Raji (cell line): Measurements from ENCODE around the gene PEX12.

Experiments
- POLR2A ChIP-seq: IDR thresholded peaks from 2 replicates; pipeline ENCODE4 v1.6.1; 2011; ENCODE audit warnings: low read depth, low read length, control low read depth; ENCODE audit not compliant: insufficient read depth

Gene PEX12

DNA sequence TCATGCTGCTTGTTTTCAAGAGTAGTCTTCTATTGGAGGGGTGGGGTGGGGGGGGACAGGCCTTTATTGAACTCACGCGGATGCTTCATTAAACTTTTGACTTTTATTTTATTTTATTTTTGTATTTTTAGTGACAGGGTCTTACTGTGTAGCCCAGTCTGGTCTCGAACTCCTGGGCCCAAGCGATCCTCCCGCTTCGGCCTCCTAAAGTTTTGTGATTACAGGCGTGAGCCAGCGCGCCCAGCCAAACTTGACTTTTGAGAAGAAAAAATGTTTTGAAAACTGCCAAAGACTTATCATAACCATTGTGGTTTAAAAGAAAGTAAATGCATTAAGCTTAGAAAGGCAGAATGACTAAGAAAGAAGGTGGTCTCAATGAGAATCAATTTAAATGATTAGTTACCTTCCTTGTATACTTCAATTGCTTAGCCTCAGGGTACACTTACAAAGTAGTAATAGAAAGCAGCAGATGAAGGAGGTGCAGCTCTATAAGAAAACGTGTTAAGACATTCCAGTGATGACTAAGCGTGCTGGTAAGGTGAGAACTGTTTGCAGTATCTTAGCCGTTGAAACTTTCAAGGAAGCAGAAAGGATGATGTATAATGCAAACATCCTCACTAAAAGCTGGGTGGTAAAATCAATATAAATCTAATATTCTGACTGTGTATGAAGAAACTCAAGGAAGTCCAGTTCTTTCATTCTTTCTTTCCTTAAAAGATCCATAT is 10.0 kb upstream of the PEX12 start:
- no peak for TF ChIP-seq POLR2A

DNA sequence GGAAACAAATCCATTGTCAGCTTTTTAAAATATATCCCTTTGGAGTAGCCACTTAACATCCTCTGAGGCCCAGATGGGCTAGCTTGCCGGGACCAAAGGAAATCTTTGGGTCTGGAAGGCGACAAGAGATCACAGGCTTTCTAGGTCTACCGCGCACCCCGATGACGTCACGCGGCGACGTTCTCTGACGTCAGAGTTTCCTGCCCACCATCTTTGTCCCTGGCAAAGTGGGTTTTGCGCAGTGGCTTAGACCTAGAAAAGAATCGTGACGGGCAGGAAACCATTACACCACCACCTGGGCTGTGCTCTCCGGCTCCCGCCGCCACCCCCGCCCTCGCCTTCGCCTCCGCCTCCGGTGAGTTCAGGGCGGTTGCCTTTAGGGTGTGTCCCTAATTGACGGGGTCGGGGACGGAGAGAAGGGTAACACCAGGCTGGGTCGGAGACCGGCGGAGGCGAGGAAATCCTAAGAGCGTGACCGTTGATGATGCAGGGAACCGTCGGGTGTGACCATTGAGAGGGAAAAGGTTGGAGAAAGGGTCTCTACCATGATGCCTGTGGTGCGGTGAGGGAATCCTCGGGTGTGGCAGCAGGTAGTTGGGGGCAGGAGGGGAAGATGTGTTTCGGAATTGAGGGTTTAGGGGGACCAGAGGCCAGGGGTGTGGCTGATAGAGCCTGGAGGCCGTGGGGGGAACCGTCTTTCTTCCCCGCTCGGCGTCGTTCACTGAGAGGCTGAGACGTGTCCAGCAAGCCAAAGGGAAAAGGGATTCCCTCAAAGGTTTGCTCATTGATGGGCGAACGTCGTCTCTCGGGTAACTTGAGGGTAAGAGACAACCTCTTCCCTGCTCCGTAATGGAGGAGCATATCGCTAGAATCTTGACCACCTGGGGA is 8.9 kb upstream of the PEX12 start, which contains the start of gene AP2B1:
TSS of gene AP2B1 (plus strand) at position 249 of the 888 bp plus-strand sequence. CDS start 6,709 bp downstream, outside the sequence.
- TF ChIP-seq POLR2A: peak; percentile 83

DNA sequence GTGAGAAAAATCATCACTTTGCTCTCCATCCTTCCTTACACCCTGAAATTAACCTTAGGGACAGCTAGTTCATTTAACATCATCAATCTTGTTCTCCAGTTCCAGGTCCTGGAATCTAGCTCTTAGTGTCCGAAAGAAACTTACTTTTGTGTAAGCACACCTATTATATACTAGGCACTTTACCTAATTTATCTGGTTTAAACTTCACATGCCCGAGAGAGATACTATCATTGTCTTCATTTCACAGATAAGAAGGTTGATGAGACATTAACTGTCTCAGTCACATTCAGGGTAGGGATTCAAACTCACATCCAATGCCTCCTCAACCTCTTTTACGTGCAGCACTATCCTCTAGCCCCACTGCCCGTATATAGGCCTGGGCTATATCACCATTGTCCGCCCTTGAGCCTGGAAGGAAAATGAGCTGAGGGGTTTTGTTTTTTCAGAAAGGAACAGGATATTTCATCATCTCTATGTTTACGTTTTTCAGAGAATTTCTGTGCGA is 8.2 kb upstream of the PEX12 start:
- TF ChIP-seq POLR2A: no peak

DNA sequence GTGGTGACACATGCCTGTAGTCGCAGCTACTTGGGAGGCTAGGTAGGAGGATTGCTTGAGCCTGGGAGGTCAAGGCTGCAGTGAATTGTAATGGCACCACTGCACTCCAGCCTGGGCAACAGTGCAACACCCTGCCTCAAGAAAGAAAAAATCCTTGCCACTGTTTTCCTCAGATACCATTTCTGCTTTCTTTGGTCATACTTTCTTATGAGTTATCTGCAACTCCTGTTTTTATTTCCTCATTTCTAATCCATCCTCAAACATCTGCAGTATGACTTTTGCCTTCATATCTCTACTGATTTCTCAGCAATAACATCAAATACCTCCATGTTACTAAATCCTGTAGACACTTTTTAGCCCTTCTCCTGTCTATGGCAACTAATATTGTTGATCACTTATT is 5.7 kb upstream of the PEX12 start:
- TF ChIP-seq POLR2A: no peak

DNA sequence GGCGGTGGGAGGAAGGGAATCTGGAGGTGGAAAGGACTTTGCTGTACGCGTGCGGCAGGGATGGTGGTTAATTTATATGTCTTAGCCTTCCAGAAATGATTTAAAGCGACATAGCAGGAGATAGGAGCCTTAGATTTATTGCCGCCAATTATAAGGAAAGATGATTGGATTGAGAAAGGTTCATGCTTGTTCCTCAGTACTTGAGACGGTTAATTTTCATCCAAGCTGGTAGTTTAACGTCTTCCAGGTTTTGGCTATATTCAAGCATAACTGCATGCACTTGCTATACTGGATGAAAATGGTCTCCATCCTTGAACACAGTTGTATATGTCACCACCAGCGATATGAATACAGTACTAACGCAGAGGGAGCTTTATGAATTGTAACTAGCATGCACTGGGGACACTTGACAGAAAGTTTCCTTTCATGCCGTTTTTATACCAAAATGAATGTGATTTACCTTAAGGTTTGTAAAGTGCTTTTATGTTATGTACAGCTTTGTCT is 610 bp upstream of the PEX12 start:
- TF ChIP-seq POLR2A: no peak

DNA sequence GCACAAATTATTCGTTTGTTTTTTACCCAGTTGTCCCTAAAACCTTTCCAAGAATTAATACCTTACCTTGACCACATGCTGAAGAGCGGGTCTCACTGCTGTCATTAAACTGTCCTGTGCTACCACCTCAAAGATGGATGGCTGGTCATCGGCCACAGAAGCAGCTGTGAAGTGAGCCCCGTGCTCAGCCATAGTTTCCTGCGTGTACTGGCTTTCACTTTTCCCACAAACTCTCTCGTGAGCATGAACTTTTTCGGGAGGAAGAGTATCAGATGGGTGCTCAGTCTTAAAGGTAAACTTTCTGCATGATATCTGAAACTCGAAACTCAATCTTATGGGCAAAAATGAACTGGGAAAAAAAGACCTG is 558 bp downstream of the PEX12 start:
- TF ChIP-seq POLR2A: no peak

DNA sequence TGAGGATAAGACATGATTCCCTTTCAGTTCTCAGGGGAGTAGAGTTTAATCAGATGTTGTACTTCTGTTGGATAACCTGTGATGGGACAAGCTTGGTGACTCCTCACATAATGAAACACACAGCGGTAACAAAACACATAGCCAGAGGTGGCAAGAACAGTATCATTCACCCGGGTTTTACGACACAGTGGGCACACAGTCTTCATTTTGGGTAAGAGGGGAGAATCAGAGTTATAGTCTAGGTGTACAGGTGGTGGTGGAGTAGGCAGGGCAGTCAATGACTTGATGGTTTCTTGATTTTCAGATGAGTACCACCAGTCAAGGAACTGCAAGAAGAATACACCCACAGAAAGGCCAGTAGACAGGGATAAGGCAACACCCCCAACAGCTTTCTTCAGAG is 2.6 kb downstream of the PEX12 start:
- TF ChIP-seq POLR2A: no peak

DNA sequence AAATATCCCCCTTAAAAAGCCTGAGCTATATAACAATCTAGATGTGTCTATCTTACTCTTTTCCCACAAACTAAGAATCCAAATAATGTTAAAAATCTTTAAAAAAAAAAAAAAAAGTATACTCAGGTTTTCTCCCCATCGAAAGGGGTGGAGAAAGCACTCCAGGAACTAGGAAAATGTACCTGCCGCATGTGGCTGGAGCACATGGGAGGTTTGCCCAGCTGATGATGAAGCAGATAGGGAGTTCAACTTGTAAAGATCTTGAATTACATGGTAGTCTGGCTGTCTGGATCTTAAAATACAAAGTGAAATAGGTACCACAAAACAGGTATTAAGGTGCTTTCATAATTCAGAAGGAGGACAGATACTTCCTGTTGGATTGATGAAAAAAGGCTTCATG is 9.0 kb downstream of the PEX12 start:
- TF ChIP-seq POLR2A: no peak

DNA sequence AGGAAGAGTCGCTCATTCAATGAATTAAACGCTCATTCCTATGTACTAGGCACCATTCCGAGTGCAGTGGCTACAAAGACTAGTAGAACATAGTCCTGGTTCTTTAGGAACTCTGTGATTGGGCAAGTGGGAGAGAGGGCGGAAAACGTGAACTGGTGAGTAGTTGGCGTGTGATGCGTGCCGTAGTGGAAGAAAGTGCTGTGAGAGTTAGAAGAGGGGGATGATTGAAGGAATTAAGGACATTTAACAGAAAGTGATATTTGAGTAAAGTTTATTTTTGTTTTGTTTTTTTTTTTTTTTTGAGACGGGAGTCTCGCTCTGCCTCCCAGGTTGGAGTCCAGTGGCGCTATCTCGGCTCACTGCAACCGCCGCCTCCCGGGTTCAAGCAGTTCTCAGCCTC is 9.8 kb downstream of the PEX12 start:
- TF ChIP-seq POLR2A: no peak

DNA sequence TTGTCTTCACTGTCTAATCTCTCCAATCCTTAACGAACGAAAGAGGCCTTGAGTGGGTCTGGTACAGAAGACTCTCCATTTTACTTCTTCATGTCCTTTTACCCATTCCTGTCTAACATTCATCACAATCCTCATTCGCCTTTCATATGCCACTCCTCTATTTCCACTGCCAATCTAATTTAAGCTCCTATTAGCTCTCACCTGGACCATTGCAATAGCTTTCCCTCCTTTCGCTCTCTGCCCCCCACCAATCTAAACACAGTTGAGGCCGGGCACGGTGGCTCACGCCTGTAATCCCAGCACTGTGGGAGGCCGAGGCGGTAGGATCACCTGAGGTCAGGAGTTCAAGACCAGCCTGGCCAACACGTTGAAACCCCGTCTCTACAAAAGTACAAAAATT is 11.4 kb downstream of the PEX12 start:
- TF ChIP-seq POLR2A: no peak

DNA sequence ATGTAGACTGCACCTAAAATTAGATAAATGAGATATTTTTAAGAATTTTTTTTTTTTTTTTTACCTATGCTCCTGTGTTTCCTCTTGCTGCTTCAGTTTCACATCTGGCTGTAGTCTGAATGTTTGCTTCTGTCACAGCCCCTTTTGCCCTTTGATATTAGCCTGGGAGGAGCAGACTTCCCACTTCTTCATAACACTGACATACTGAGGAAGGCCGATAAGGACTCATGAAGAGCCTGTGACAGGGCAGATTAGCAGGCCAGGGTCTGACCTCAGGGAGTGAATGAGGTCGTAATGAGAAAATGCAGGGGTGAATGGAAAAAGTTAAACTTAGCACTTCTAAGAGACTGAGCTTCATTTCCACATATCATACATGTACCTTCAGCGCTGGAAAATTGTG is 17.7 kb downstream of the PEX12 start, which contains the start of gene SLFN14:
TSS of gene SLFN14 (minus strand) at position 117 of the 400 bp plus-strand sequence. CDS start 2,757 bp downstream, outside the sequence.
- TF ChIP-seq POLR2A: no peak

DNA sequence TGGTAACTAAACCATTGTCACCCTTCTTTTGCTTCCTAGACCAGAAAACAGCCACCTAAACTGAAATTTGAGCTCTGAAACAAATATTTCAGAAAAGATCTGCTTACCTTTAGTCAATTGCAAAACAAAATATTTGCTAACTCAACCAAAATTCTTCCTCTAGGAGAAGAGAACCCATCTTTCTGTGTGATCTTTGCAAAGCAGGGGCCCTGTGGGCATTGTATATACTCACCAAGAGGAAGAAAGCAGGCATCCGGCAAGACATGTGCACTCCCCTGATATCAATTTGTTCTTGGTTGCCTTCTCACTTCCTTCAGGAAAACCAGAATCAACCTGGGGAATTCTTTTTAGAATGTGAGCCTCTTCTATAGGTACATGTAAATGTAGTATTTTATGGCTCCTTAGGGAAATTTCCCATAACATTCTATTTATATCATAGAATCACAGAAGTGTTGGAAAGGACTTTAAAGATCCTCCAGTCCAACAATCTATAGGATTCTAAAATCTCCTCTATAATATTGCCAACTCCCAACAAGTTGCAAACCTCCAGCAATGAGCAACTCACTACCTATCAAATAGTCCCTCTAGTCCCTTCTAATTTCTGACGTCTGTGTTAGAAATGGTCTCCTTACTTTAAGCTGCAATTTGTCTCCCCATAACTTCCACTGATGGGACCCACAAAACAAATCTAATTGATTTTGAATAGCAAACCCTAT is 18.7 kb downstream of the PEX12 start:
- no peak for TF ChIP-seq POLR2A

DNA sequence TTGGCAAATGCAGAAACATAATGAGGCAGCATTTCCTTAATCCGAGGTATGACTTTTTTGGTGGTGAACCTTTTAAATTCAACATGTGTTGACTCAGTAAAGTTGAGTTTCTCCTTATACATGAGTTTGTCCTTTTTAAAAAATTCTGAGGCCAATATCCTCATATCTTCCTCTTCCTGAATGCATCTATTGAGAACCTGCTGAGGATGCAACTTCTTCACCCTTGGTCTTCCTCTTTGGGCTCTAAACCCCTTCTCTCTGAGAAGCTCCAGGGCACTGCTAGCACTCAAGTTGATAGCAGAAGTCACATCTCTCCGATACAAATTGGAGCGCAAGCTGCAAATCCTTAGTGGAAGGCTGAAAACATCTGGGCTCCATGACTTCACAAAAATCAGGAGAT is 21.0 kb downstream of the PEX12 start:
- no peak for TF ChIP-seq POLR2A

DNA sequence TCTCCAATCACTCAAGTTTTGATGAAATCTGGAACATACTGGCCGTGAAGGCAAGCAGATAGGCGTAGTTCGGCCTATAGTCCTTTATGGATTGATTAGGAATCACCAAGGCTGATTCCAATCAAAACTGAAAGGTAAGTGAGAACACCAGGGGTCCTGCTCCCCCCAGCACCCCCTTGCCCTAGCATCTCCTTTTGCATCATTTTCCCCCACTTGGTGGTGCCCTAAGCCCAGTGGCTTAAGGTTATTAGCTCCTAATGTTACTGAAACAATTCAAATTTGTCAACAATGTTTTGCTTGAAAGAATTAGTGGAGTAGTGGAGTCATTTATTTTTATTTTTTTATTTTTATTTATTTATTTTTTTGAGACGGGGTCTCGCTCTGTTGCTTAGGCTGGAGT is 22.7 kb downstream of the PEX12 start:
- no peak for TF ChIP-seq POLR2A

DNA sequence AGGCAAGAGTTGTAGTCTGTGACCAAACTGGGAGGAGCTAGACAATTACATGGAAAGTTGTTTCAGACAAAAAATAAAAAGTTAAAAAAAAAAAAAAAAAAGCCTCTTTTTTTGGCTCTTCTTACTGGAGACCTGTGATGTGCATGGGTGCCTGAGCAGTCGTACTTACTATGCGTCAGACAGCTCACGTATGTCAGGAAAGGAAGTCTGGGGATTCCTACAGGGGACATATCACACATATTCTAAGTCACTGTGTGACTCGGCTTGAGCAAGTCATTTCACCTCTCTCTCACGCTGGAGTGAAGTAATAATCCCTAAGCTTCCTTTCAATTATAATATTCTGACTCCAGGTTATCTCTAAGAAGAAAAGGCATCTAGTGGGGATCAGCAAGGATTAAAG is 23.7 kb downstream of the PEX12 start:
- no peak for TF ChIP-seq POLR2A

DNA sequence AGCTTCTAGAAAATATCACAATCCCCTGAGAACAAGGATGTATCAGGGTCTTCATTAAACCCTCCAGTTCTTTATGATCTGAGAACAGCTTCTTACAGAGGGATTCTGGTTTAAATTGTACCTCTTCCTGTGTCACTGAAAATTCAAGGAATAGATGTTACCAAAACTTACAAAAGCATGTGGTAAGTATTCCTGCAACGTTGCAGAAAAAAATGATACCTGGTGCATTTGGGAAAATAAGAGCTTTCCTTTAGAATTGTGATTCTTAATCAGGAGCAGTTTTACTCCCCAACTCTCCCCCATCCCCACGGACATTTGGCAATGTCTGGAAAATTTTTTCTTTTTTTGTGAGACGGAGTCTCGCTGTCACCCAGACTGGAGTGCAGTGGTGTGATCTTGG is 25.1 kb downstream of the PEX12 start:
- no peak for TF ChIP-seq POLR2A

DNA sequence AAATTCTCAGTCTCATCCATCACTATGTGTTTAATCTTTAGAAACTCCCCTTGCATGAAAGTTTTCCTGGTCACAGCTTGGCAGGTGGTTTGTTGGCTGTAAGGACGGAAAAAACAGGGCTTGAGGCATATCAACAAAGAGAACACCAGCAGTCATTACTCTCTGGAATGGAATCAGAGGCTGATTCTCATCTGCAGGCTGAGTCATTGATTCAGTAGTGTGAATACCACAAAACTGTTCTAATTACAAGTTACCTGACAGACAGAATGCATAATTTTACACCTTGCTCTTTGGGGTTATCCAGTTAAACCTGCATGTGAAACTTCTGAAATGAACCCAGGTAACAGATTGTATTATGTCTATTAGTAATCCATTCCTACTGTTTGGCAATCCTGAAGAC is 29.4 kb downstream of the PEX12 start:
- TF ChIP-seq POLR2A: no peak
